HEK293 (cell line): Measurements from ENCODE around the gene EML3.
A peak's percentile ranks its signal among the peaks of the same experiment; 100 is the strongest.

Source experiments
- EGR2 ChIP-seq: fragments of 450-650 bp; formaldehyde crosslinking; IDR thresholded peaks from 2 replicates; pipeline ENCODE4 v1.5.1; 2016; ENCODE audit warnings: low read depth, missing biosample characterization, missing genetic modification characterization
- GLIS1 ChIP-seq: fragments of 450-650 bp; formaldehyde crosslinking; IDR thresholded peaks from 2 replicates; pipeline ENCODE4 v1.5.1; 2016; ENCODE audit warnings: missing biosample characterization, missing genetic modification characterization
- KLF10 ChIP-seq: fragments of 450-650 bp; IDR thresholded peaks from 2 replicates; pipeline ENCODE4 v1.5.1; 2018; ENCODE audit warnings: missing biosample characterization, mild to moderate bottlenecking, missing genetic modification characterization
- KLF9 ChIP-seq: fragments of 450-650 bp; formaldehyde crosslinking; IDR thresholded peaks from 2 replicates; pipeline ENCODE4 v1.5.1; 2016; ENCODE audit warnings: missing biosample characterization, missing genetic modification characterization, low read depth
- SP3 ChIP-seq: fragments of 450-650 bp; formaldehyde crosslinking; IDR thresholded peaks from 2 replicates; pipeline ENCODE4 v1.5.1; 2016; ENCODE audit warnings: missing biosample characterization, missing genetic modification characterization
- SP7 ChIP-seq: fragments of 450-650 bp; formaldehyde crosslinking; IDR thresholded peaks from 2 replicates; pipeline ENCODE4 v1.5.1; 2016; ENCODE audit warnings: missing biosample characterization, missing genetic modification characterization
- YY1 ChIP-seq: fragments of 450-650 bp; formaldehyde crosslinking; IDR thresholded peaks from 2 replicates; pipeline ENCODE4 v1.5.1; 2018; ENCODE audit warnings: missing biosample characterization, missing genetic modification characterization
- YY2 ChIP-seq: fragments of 450-650 bp; formaldehyde crosslinking; IDR thresholded peaks from 2 replicates; pipeline ENCODE4 v1.5.1; 2016; ENCODE audit warnings: missing biosample characterization, missing genetic modification characterization
- ZBTB10 ChIP-seq: fragments of 450-650 bp; formaldehyde crosslinking; IDR thresholded peaks from 2 replicates; pipeline ENCODE4 v1.5.1; 2016; ENCODE audit warnings: missing biosample characterization, missing genetic modification characterization
- ZBTB11 ChIP-seq: fragments of 450-650 bp; formaldehyde crosslinking; conservative IDR thresholded peaks from 2 replicates; pipeline ENCODE4 v1.5.1; 2016; ENCODE audit warnings: low read depth, missing biosample characterization, missing genetic modification characterization
- ZNF16 ChIP-seq: fragments of 450-650 bp; formaldehyde crosslinking; IDR thresholded peaks from 2 replicates; pipeline ENCODE4 v1.5.1; 2016; ENCODE audit warnings: low read depth, missing biosample characterization, missing genetic modification characterization
- ZNF280C ChIP-seq: fragments of 450-650 bp; formaldehyde crosslinking; IDR thresholded peaks from 2 replicates; pipeline ENCODE4 v1.5.1; 2016; ENCODE audit warnings: missing biosample characterization, missing genetic modification characterization
- ZNF416 ChIP-seq: fragments of 450-650 bp; formaldehyde crosslinking; IDR thresholded peaks from 2 replicates; pipeline ENCODE4 v1.5.1; 2016; ENCODE audit warnings: missing biosample characterization, missing genetic modification characterization
- ZNF501 ChIP-seq: fragments of 450-650 bp; formaldehyde crosslinking; IDR thresholded peaks from 2 replicates; pipeline ENCODE4 v1.5.1; 2016; ENCODE audit warnings: missing biosample characterization, missing genetic modification characterization
- ZNF544 ChIP-seq: fragments of 450-650 bp; formaldehyde crosslinking; IDR thresholded peaks from 2 replicates; pipeline ENCODE4 v1.5.0; 2017; ENCODE audit warnings: missing biosample characterization, missing genetic modification characterization
- ZNF629 ChIP-seq: fragments of 450-650 bp; formaldehyde crosslinking; IDR thresholded peaks from 2 replicates; pipeline ENCODE4 v1.5.1; 2017; ENCODE audit warnings: missing biosample characterization, missing genetic modification characterization
- ZNF645 ChIP-seq: fragments of 450-650 bp; formaldehyde crosslinking; IDR thresholded peaks from 2 replicates; pipeline ENCODE4; 2016; ENCODE audit warnings: missing biosample characterization, missing genetic modification characterization
- ZSCAN30 ChIP-seq: fragments of 450-650 bp; IDR thresholded peaks from 2 replicates; pipeline ENCODE4 v1.5.1; 2018; ENCODE audit warnings: missing biosample characterization, mild to moderate bottlenecking, missing genetic modification characterization, moderate library complexity
- TF ChIP-seq, protein P1 (sequence below): fragments of 450-650 bp; formaldehyde crosslinking; optimal IDR thresholded peaks from 2 replicates; pipeline ENCODE3; 2016; ENCODE audit warnings: missing biosample characterization, mild to moderate bottlenecking, missing genetic modification characterization
- TF ChIP-seq, protein P2 (sequence below): fragments of 450-650 bp; formaldehyde crosslinking; IDR thresholded peaks from 2 replicates; pipeline ENCODE4 v1.5.1; 2016; ENCODE audit warnings: missing biosample characterization, missing genetic modification characterization
- TF ChIP-seq, protein P3 (sequence below): fragments of 450-650 bp; formaldehyde crosslinking; IDR thresholded peaks from 2 replicates; pipeline ENCODE4 v1.5.1; 2016; ENCODE audit warnings: missing biosample characterization, missing genetic modification characterization

Gene EML3

DNA sequence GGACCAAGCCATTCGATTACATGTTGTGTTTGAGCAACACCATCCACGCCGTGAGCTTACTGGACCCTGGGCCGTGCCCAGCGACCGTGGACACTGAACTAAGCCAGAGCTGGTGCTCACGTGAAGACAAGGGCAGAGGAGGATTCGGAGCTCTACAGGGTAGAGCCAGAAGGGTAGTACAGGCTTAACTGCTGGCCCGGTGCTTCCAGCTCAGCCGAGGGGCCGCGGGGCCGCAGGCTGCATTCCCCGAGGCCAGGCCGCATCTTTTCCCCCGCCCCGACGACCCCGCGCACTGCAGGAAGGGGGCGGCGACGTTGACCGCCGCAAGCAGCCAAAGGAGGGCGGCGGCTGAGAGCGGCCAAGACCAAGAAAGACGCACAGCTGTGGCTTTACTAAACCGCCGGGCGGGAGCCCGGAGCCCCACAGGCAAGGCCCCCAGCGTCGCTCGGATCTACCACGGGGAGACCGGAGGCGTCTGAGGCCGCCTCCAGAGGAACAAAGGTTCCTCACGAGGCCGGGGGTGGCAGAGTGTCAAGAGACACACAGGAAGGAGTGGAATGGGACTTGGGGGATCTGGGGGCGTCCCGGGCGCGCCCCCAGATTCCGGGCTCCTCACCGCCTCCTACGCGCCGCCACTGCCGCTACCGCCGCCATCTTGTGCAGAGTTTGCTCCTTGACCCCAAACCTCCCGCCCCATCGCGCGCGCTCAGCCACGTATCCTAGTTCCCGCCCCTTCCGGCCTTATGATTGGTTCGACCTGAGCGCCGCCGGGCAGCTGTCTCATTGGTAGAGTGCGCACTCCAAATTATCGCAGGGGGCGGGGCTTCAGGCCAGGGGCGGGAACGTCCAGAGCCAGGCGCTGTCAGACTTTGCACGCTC lies 33.6 kb upstream of the EML3 start, which contains the start of gene GANAB (continued):
- TF ChIP-seq, protein P1, sequence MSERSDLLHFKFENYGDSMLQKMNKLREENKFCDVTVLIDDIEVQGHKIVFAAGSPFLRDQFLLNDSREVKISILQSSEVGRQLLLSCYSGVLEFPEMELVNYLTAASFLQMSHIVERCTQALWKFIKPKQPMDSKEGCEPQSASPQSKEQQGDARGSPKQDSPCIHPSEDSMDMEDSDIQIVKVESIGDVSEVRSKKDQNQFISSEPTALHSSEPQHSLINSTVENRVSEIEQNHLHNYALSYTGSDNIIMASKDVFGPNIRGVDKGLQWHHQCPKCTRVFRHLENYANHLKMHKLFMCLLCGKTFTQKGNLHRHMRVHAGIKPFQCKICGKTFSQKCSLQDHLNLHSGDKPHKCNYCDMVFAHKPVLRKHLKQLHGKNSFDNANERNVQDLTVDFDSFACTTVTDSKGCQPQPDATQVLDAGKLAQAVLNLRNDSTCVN (tag by site-specific recombination): peak; percentile 76
- TF ChIP-seq GLIS1 (tag by site-specific recombination) (peak; percentile 59), ZNF629 (tag by site-specific recombination) (peak; percentile 31; the same call in 1 of the 2 replicates), EGR2 (tag by site-specific recombination) (peak; percentile 94), ZNF280C (no peak), ZNF416 (tag by site-specific recombination) (no peak), ZSCAN30 (tag by site-specific recombination) (peak; percentile 54; the same call in 1 of the 2 replicates), KLF10 (tag by site-specific recombination) (0 out of 2 replicates have a peak, but pooled peaks have one; percentile 14), ZNF501 (tag by site-specific recombination) (peak; percentile 65), ZNF16 (no peak), YY2 (tag by site-specific recombination) (peak; percentile 75), SP7 (peak; percentile 44; the same call in 1 of the 2 replicates), SP3 (tag by site-specific recombination) (peak; percentile 79), ZBTB11 (tag by site-specific recombination) (peak; percentile 30; the same call in 1 of the 2 replicates), KLF9 (tag by site-specific recombination) (peak; percentile 21; the same call in 1 of the 2 replicates), ZBTB10 (tag by site-specific recombination) (peak; percentile 84), ZNF544 (tag by site-specific recombination) (no peak), YY1 (tag by site-specific recombination) (peak; percentile 85), ZNF645 (tag by site-specific recombination) (0 out of 2 replicates have a peak, but pooled peaks have one; percentile 52)
- TF ChIP-seq, protein P2, sequence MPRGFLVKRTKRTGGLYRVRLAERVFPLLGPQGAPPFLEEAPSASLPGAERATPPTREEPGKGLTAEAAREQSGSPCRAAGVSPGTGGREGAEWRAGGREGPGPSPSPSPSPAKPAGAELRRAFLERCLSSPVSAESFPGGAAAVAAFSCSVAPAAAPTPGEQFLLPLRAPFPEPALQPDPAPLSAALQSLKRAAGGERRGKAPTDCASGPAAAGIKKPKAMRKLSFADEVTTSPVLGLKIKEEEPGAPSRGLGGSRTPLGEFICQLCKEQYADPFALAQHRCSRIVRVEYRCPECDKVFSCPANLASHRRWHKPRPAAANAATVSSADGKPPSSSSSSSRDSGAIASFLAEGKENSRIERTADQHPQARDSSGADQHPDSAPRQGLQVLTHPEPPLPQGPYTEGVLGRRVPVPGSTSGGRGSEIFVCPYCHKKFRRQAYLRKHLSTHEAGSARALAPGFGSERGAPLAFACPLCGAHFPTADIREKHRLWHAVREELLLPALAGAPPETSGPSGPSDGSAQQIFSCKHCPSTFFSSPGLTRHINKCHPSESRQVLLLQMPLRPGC (tag by site-specific recombination): peak; percentile 65; the same call in 1 of the 2 replicates
- TF ChIP-seq, protein P3, sequence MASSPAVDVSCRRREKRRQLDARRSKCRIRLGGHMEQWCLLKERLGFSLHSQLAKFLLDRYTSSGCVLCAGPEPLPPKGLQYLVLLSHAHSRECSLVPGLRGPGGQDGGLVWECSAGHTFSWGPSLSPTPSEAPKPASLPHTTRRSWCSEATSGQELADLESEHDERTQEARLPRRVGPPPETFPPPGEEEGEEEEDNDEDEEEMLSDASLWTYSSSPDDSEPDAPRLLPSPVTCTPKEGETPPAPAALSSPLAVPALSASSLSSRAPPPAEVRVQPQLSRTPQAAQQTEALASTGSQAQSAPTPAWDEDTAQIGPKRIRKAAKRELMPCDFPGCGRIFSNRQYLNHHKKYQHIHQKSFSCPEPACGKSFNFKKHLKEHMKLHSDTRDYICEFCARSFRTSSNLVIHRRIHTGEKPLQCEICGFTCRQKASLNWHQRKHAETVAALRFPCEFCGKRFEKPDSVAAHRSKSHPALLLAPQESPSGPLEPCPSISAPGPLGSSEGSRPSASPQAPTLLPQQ (tag by site-specific recombination): peak; percentile 48; the same call in 1 of the 2 replicates
